Neutrophil (primary cell): ENCODE data around the gene DIS3L2.

Source experiments
- H3K27ac ChIP-seq: fragments of 200-600 bp; sonication (generic); 2 replicates; pipeline ENCODE4 v1.5.1; 2016; ENCODE audit warnings: mild to moderate bottlenecking, moderate library complexity
- H3K27me3 ChIP-seq: fragments of 200-600 bp; sonication (generic); 2 replicates; pipeline ENCODE4 v1.6.0; 2016; ENCODE audit warnings: mild to moderate bottlenecking
- H3K36me3 ChIP-seq: fragments of 200-600 bp; sonication (generic); 2 replicates; pipeline ENCODE4 v1.5.1; 2017
- H3K4me1 ChIP-seq, 2 experiments: fragments of 200-600 bp in 1 of 2; sonication (generic) in 1 of 2; 1 replicate in 1 of 2; 2 replicates in 1 of 2; pipeline versions ENCODE4 v1.5.1 to v1.6.1; 2013 to 2016; ENCODE audit warnings: low read depth in 1 of 2, low read length in 1 of 2, mild to moderate bottlenecking in 1 of 2, moderate library complexity in 1 of 2; ENCODE audit not compliant: control insufficient read depth in 1 of 2, insufficient read depth in 1 of 2
- H3K4me3 ChIP-seq, 2 experiments: fragments of 200-600 bp in 1 of 2; sonication (generic) in 1 of 2; 1 replicate in 1 of 2; 2 replicates in 1 of 2; pipeline ENCODE4 v1.5.1; 2013 to 2016; ENCODE audit warnings: low read depth in 1 of 2, low read length in 1 of 2, mild to moderate bottlenecking in 1 of 2, moderate library complexity in 1 of 2
- H3K9me3 ChIP-seq: fragments of 200-600 bp; sonication (generic); 2 replicates; pipeline ENCODE4 v1.5.1; 2016
- CTCF ChIP-seq: fragments of 200-600 bp; sonication (generic); IDR thresholded peaks from 2 replicates; pipeline ENCODE4 v1.5.1; 2016; ENCODE audit warnings: antibody characterized with exemption

The DIS3L2 gene

GRCh38 chr2:232085826-232086425, 124.4 kb downstream of the DIS3L2 start:
- Histone ChIP-seq H3K36me3 (no peaks in the 10 kb centered on the region), H3K27ac (no peak overlapping the region), H3K9me3 (no peaks in the 10 kb centered on the region), H3K4me3 (no peak overlapping the region), H3K4me1 (peaks cover 5 to 12% of the 10 kb centered on the region in 2 experiments), H3K27me3 (no peaks in the 10 kb centered on the region)
- no peak for TF ChIP-seq CTCF

GRCh38 chr2:232088771-232089170, 127.3 kb downstream of the DIS3L2 start:
- H3K36me3 ChIP-seq: no peaks in the 10 kb centered on the region
- H3K9me3 ChIP-seq: no peaks in the 10 kb centered on the region
- no peak for TF ChIP-seq CTCF
- H3K4me3 ChIP-seq: no peak overlapping the region
- H3K4me1 ChIP-seq: peaks cover 5 to 12% of the 10 kb centered on the region in 2 experiments
- no peak overlapping the region for H3K27ac ChIP-seq
- no peaks in the 10 kb centered on the region for H3K27me3 ChIP-seq

GRCh38 chr2:232094201-232094600, 132.7 kb downstream of the DIS3L2 start:
- H3K27ac ChIP-seq: no peak overlapping the region
- H3K4me3 ChIP-seq: no peak overlapping the region
- no peaks in the 10 kb centered on the region for H3K27me3 ChIP-seq
- no peak for TF ChIP-seq CTCF
- H3K4me1 ChIP-seq: no peaks in the 10 kb centered on the region
- H3K9me3 ChIP-seq: no peaks in the 10 kb centered on the region
- H3K36me3 ChIP-seq: no peaks in the 10 kb centered on the region

- Histone ChIP-seq H3K4me3 (no peak overlapping the region), H3K27ac (no peak overlapping the region), H3K36me3 (no peaks in the 10 kb centered on the region), H3K27me3 (no peaks in the 10 kb centered on the region), H3K4me1 (no peaks in the 10 kb centered on the region), H3K9me3 (no peaks in the 10 kb centered on the region)
- TF ChIP-seq CTCF: no peak
Measured at GRCh38 chr2:232094883-232095282, 133.4 kb downstream of the DIS3L2 start.

- H3K27me3 ChIP-seq: no peaks in the 10 kb centered on the region
- no peaks in the 10 kb centered on the region for H3K4me1 ChIP-seq
- no peaks in the 10 kb centered on the region for H3K9me3 ChIP-seq
- H3K4me3 ChIP-seq: no peak overlapping the region
- no peaks in the 10 kb centered on the region for H3K36me3 ChIP-seq
- no peak for TF ChIP-seq CTCF
- no peak overlapping the region for H3K27ac ChIP-seq
Measured at GRCh38 chr2:232097260-232097659, 135.7 kb downstream of the DIS3L2 start.

- TF ChIP-seq CTCF: no peak
- H3K36me3 ChIP-seq: no peaks in the 10 kb centered on the region
- H3K9me3 ChIP-seq: no peaks in the 10 kb centered on the region
- H3K4me1 ChIP-seq: no peaks in the 10 kb centered on the region
- no peak overlapping the region for H3K4me3 ChIP-seq
- H3K27ac ChIP-seq: no peak overlapping the region
- H3K27me3 ChIP-seq: no peaks in the 10 kb centered on the region
Measured at GRCh38 chr2:232097758-232098157, 136.2 kb downstream of the DIS3L2 start.
